ENCODE measurements around the gene ARHGEF3.
"Not testable (repeated sequence)": the region's sequence is repeated elsewhere in the genome, so short reads cannot be mapped to it uniquely, and the experiment has no call there.

The ARHGEF3 gene

DNA sequence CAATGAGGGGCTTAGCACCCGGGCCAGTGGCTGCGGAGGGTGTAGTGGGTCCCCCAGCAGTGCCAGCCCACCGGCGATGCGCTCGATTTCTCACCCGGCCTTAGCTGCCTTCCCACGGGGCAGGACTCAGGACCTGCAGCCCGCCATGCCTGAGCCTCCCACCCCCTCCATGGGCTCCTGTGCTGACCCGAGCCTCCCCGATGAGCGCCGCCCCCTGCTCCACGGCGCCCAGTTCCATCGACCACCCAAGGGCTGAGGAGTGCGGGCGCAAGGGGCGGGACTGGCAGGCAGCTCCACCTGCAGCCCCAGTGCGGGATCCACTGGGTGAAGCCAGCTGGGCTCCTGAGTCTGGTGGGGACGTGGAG, 109.8 kb downstream of the ARHGEF3 start:
- H3K27me3 Mint-ChIP-seq; H3K36me3 Mint-ChIP-seq; DNase-seq (ENCODE audit: low spot score in 2 of 2); H3K4me3 Mint-ChIP-seq; H3K27ac Mint-ChIP-seq; ATAC-seq (ENCODE audit: low read depth); H3K9me3 Mint-ChIP-seq: not testable (repeated sequence)
- peaks cover 24% of the 10 kb centered on the region for H3K4me1 Mint-ChIP-seq

DNA sequence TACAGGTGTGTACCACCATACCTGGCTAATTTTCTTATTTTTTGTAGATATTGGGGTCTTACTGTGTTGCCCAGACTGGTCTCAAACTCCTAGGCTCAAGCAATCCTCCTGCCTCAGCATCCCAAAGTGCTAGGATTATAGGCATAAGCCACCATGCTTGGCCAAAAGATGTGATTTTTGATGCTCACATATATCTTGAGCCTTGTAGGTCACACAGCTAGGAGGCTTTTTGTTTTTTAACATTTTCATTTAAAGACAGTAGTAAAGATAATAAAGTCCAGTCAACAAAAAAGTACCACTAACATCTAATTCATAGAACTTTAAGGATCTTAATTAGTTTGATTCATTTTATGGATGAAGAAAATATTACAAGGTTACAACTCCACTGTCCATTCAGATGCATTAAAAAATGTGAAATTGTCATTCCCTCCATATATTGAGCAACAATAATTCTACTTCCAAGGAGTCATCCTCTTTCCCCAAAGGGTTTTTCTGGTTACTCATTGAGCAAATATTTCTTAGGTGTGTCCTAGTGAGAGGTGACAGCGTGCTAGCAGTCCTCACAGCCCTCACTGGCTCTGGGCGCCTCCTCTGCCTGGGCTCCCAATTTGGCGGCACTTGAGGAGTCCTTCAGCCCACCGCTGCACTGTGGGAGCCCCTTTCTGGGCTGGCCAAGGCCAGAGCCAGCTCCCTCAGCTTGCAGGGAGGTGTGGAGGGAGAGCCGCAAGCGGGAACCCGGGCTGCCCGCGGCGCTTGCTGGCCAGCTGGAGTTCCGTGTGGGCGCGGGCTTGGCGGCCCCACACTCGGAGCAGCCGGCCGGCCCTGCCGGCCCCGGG, 110.4 kb downstream of the ARHGEF3 start:
- no peak for DNase-seq (ENCODE audit: low spot score in 2 of 2)
- H3K4me1 Mint-ChIP-seq: peaks cover 24% of the 10 kb centered on the region
- no peak for ATAC-seq (ENCODE audit: low read depth)
- no peaks in the 10 kb centered on the region for H3K27me3 Mint-ChIP-seq
- no peak overlapping the region for H3K4me3 Mint-ChIP-seq
- no peaks in the 10 kb centered on the region for H3K9me3 Mint-ChIP-seq
- no peak overlapping the region for H3K27ac Mint-ChIP-seq
- H3K36me3 Mint-ChIP-seq: no peaks in the 10 kb centered on the region

GRCh38 chr3:56689303-56689702, 112.4 kb downstream of the ARHGEF3 start:
- Mint-ChIP-seq H3K27ac (no peak overlapping the region), H3K27me3 (no peaks in the 10 kb centered on the region), H3K36me3 (no peaks in the 10 kb centered on the region), H3K4me1 (peaks cover 16% of the 10 kb centered on the region), H3K4me3 (no peak overlapping the region), H3K9me3 (no peaks in the 10 kb centered on the region)
- ATAC-seq (ENCODE audit: low read depth): no peak
- DNase-seq (ENCODE audit: low spot score in 2 of 2): no peak

- no peak overlapping the region for H3K27ac Mint-ChIP-seq
- ATAC-seq (ENCODE audit: low read depth): no peak
- no peak overlapping the region for H3K4me3 Mint-ChIP-seq
- no peaks in the 10 kb centered on the region for H3K36me3 Mint-ChIP-seq
- H3K4me1 Mint-ChIP-seq: peaks cover 9% of the 10 kb centered on the region
- H3K9me3 Mint-ChIP-seq: no peaks in the 10 kb centered on the region
- no peak for DNase-seq (ENCODE audit: low spot score in 2 of 2)
- H3K27me3 Mint-ChIP-seq: no peaks in the 10 kb centered on the region
Measured at GRCh38 chr3:56688191-56688590, 113.6 kb downstream of the ARHGEF3 start.

GRCh38 chr3:56684029-56684428, 117.7 kb downstream of the ARHGEF3 start:
- ATAC-seq (ENCODE audit: low read depth) (no peak), DNase-seq (ENCODE audit: low spot score in 2 of 2) (no peak)
- no peaks in the 10 kb centered on the region for H3K27me3 Mint-ChIP-seq
- peaks cover 4% of the 10 kb centered on the region for H3K36me3 Mint-ChIP-seq
- H3K27ac Mint-ChIP-seq: no peak overlapping the region
- no peaks in the 10 kb centered on the region for H3K9me3 Mint-ChIP-seq
- peak overlapping the region; percentile 78 for H3K4me3 Mint-ChIP-seq
- peaks cover 20% of the 10 kb centered on the region for H3K4me1 Mint-ChIP-seq

GRCh38 chr3:56683122-56683817, 118.5 kb downstream of the ARHGEF3 start, which contains the start of gene TASOR:
Gene TASOR (minus strand): TSS chr3:56683265. CDS start chr3:56683006, 259 bp downstream.
- Mint-ChIP-seq H3K9me3 (no peaks in the 10 kb centered on the region), H3K27me3 (no peaks in the 10 kb centered on the region), H3K36me3 (peaks cover 4% of the 10 kb centered on the region), H3K4me3 (peak within 1 kb of the TSS; percentile 99), H3K4me1 (peaks cover 17% of the 10 kb centered on the region), H3K27ac (peak within 1 kb of the TSS; percentile 99)
- ATAC-seq (ENCODE audit: low read depth) (peak; percentile 84), DNase-seq (ENCODE audit: low spot score in 2 of 2) (peak; percentile 86)

DNA sequence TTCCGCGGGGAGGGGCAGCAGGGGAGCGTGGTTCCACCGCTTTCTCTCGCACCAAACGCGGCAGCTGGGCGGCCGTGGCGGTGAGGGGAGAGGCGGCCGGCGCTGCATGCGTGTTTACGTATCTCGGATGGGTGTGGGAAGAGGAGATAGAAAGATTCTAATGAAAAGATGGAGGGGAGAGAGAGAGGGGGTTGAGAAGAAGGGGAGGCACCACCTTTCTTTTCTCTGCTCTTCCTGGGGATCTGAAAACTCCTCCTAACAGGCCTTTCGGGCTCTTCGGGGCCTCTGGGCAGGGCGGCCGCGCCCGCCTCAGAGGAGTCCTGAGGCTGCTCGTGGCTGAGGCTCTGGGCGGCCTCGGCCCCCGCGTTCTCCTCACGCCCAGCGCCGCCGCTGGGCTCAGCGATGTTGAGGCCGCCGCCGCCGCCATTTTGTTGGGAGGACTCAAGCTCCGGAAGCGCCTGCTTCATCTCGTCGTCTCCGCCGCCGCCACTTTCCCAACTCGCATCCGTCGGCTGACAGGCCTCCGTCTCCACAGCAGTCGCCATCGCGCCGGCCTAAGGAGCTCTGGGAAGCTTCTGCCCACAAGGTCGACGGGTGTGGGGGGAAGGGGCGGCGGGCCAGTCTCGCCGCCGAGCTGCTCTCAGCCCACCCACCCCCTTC, 119.2 kb downstream of the ARHGEF3 start:
- H3K27me3 Mint-ChIP-seq: no peaks in the 10 kb centered on the region
- H3K36me3 Mint-ChIP-seq: peaks cover 6% of the 10 kb centered on the region
- ATAC-seq (ENCODE audit: low read depth) (peak; percentile 68), DNase-seq (ENCODE audit: low spot score in 2 of 2) (peak; percentile 67 to 77)
- H3K27ac Mint-ChIP-seq: peak overlapping the region; percentile 99
- H3K4me1 Mint-ChIP-seq: peaks cover 16% of the 10 kb centered on the region
- H3K4me3 Mint-ChIP-seq: peak overlapping the region; percentile 99
- H3K9me3 Mint-ChIP-seq: no peaks in the 10 kb centered on the region

- Mint-ChIP-seq H3K4me1 (peaks cover 22% of the 10 kb centered on the region), H3K27ac (peak overlapping the region; percentile 99), H3K27me3 (no peaks in the 10 kb centered on the region), H3K9me3 (no peaks in the 10 kb centered on the region), H3K4me3 (peak overlapping the region; percentile 99), H3K36me3 (peaks cover 6% of the 10 kb centered on the region)
- no peak for ATAC-seq (ENCODE audit: low read depth)
- no peak for DNase-seq (ENCODE audit: low spot score in 2 of 2)
Measured at GRCh38 chr3:56681984-56682461, 119.7 kb downstream of the ARHGEF3 start.

DNA sequence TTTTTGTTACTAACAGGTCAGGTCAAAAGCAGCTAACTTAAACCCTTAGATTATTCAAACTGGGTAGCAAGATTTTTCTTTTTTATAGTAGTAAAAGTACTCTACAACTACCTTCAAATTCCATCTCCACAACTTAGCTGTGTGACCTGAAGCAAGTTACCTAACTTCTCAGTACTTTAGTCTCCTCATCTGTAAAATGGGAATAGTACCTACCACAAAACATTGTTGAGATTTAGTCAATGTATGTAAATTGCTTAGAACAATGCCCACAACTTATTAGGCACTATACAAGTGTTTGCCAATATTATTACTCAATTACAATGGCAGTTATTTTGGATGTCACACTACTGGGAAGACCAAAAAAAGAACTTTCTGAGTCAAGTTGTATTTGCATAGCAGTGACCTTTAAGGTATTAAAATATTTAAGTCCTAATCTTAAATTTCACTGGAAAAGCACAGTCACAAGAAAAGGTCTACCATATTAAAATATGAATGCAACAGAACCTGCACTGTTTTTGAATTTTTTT, 121.6 kb downstream of the ARHGEF3 start:
- Mint-ChIP-seq H3K36me3 (peaks cover 6% of the 10 kb centered on the region), H3K27me3 (no peaks in the 10 kb centered on the region), H3K27ac (no peak overlapping the region), H3K4me3 (no peak overlapping the region), H3K4me1 (peaks cover 22% of the 10 kb centered on the region), H3K9me3 (no peaks in the 10 kb centered on the region)
- DNase-seq (ENCODE audit: low spot score in 2 of 2): no peak
- ATAC-seq (ENCODE audit: low read depth): no peak

Measured in memory B cell (primary cell).